GM12878 (cell line): ENCODE results near the gene LRP1B. TPM values are rescaled to one million over a fixed set of nuclear protein-coding genes. Genes with fewer than 3 reads are reported as not detected.

Source experiments
- ATAC-seq: fragments of 200-7000 bp; cut with Tn5 transposase; 3 replicates; pipeline ENCODE4 v1.9.1; 2020; ENCODE audit warnings: mild to moderate bottlenecking, moderate library complexity
- BruUV-seq: library from RNA; stranded (reverse); fragments of 400-500 nt; replicated peaks from 2 replicates; lab custom pipeline; 2021; lab: Mats Ljungman, UMichigan
- CTCF ChIA-PET: fragments of 300-600 bp; sonication (Branson Sonifier 250); formaldehyde crosslinking; extraction: SDS; loops from one replicate; lab custom pipeline; 2021; ENCODE audit warnings: inconsistent platforms; lab: Yijun Ruan, JAX
- POLR2A ChIA-PET: fragments of 350-600 bp; formaldehyde crosslinking; extraction: SDS; loops from one replicate; lab custom pipeline; 2021; ENCODE audit warnings: inconsistent platforms; lab: Charles Lee
- RAD21 ChIA-PET: fragments of 300-600 bp; sonication (Branson Sonifier 250); formaldehyde crosslinking; loops from one replicate; lab custom pipeline; 2023; ENCODE audit warnings: antibody characterized with exemption; ENCODE audit not compliant: unreplicated experiment; lab: Charles Lee
- SMC1A ChIA-PET: fragments of 300-600 bp; sonication (Branson Sonifier 250); formaldehyde crosslinking; loops from one replicate; lab custom pipeline; 2023; ENCODE audit not compliant: unreplicated experiment, uncharacterized antibody; lab: Charles Lee
- DNase-seq: peaks from one replicate; pipeline ENCODE4 v3.0.0-alpha.2; 2011; ENCODE audit warnings: low read depth, low spot score
- FAIRE-seq: peaks from 3 replicates; lab custom pipeline; 2011; peaks lifted over from hg19 to GRCh38; lab: Jason Lieb, UNC
- H2AFZ ChIP-seq: 2 replicates; pipeline ENCODE4 v1.6.0; 2011; ENCODE audit warnings: low read depth, low read length, control low read depth; ENCODE audit not compliant: control insufficient read depth
- H3K27ac ChIP-seq: 2 replicates; pipeline ENCODE4 v1.5.1; 2011; ENCODE audit warnings: control low read depth; ENCODE audit not compliant: control insufficient read depth, insufficient read depth
- H3K27me3 ChIP-seq, 2 experiments: replicated peaks in 1 of 2; 2 replicates each; pipeline versions ENCODE4 v1.6.0 to v1.6.1; 2011; ENCODE audit warnings: low read length in 1 of 2; ENCODE audit not compliant: control insufficient read depth in 2 of 2, insufficient read depth in 2 of 2
- H3K36me3 ChIP-seq, 2 experiments: 2 replicates each; pipeline ENCODE4 v1.5.1; 2011; ENCODE audit warnings: low read length in 1 of 2; ENCODE audit not compliant: control insufficient read depth in 2 of 2, insufficient read depth in 2 of 2
- H3K4me1 ChIP-seq: 2 replicates; pipeline ENCODE4 v1.6.1; 2011; ENCODE audit warnings: mild to moderate bottlenecking, low read length, moderate library complexity, mixed read lengths; ENCODE audit not compliant: control insufficient read depth, insufficient read depth
- H3K4me2 ChIP-seq: 2 replicates; pipeline ENCODE4 v1.6.0; 2011; ENCODE audit warnings: control low read depth; ENCODE audit not compliant: control insufficient read depth, insufficient read depth
- H3K4me3 ChIP-seq: fragments of 200-600 bp; sonication (generic); 2 replicates; pipeline ENCODE4 v1.5.1; 2016
- H3K79me2 ChIP-seq: 2 replicates; pipeline ENCODE4 v1.6.0; 2011; ENCODE audit warnings: low read length; ENCODE audit not compliant: control insufficient read depth, insufficient read depth
- H3K9ac ChIP-seq: 2 replicates; pipeline ENCODE4 v1.8.0; 2011; ENCODE audit warnings: low read length, control low read depth, mixed read lengths; ENCODE audit not compliant: control insufficient read depth, insufficient read depth
- H3K9me3 ChIP-seq: replicated peaks from 3 replicates; pipeline ENCODE4 v1.5.1; 2011; ENCODE audit warnings: mild to moderate bottlenecking, low read length; ENCODE audit not compliant: control insufficient read depth, insufficient read depth
- H4K20me1 ChIP-seq: 2 replicates; pipeline ENCODE4 v1.6.0; 2011; ENCODE audit not compliant: control insufficient read depth, insufficient read depth
- BCL11A ChIP-seq: IDR thresholded peaks from 2 replicates; pipeline ENCODE4 v1.6.1; 2011; ENCODE audit warnings: low read depth, low read length
- CBX5 ChIP-seq: sonication (generic); IDR thresholded peaks from 2 replicates; pipeline ENCODE4 v1.6.1; 2016; ENCODE audit warnings: low read depth, moderate library complexity, mild to moderate bottlenecking, inconsistent platforms
- CEBPZ ChIP-seq: fragments of 150-350 bp; IDR thresholded peaks from 2 replicates; pipeline ENCODE4 v1.6.1; 2016; ENCODE audit warnings: low read depth, low read length
- CREM ChIP-seq: IDR thresholded peaks from 2 replicates; pipeline ENCODE4 v1.6.1; 2014; ENCODE audit warnings: antibody characterized with exemption, low read depth
- NFXL1 ChIP-seq: fragments of 450-650 bp; IDR thresholded peaks from 2 replicates; pipeline ENCODE4 v1.6.1; 2017; ENCODE audit warnings: antibody characterized with exemption, mild to moderate bottlenecking, borderline replicate concordance
- RB1 ChIP-seq: fragments of 450-650 bp; formaldehyde crosslinking; IDR thresholded peaks from 2 replicates; pipeline ENCODE4 v1.6.1; 2017; ENCODE audit warnings: mild to moderate bottlenecking, borderline replicate concordance
- RELA ChIP-seq: fragments of 450-650 bp; IDR thresholded peaks from 2 replicates; pipeline ENCODE4 v1.8.0; 2014; ENCODE audit warnings: borderline replicate concordance; ENCODE audit not compliant: partially characterized antibody
- RFX5 ChIP-seq: IDR thresholded peaks from 2 replicates; pipeline ENCODE4 v1.6.1; 2011; ENCODE audit warnings: low read depth, low read length, improper control_type of control experiment
- SPI1 ChIP-seq: IDR thresholded peaks from 2 replicates; pipeline ENCODE4 v1.6.1; 2011; ENCODE audit warnings: low read depth, mild to moderate bottlenecking, low read length, moderate library complexity, borderline replicate concordance; ENCODE audit not compliant: insufficient read depth
- ZBTB11 ChIP-seq: fragments of 450-650 bp; formaldehyde crosslinking; IDR thresholded peaks from 2 replicates; pipeline ENCODE4 v1.5.0; 2022; ENCODE audit warnings: mild to moderate bottlenecking, missing genetic modification characterization
- ZNF592 ChIP-seq: fragments of 450-650 bp; IDR thresholded peaks from 2 replicates; pipeline ENCODE4 v1.6.1; 2017; ENCODE audit warnings: mild to moderate bottlenecking, moderate library complexity
- WGBS: methylation state at CpG from one replicate; pipeline ENCODE4 v1.1.6; 2016; ENCODE audit warnings: low lambda C conversion rate; ENCODE audit not compliant: insufficient replicate concordance, insufficient coverage; ENCODE audit errors: missing lambda C conversion rate; 5-methylcytosine and 5-hydroxymethylcytosine counted together
- in situ Hi-C: fragments of 300-500 bp; cut with MboI; formaldehyde crosslinking; loops from 9 replicates; pipeline ENCODE4 v1.14.3; 2018; ENCODE audit warnings: mixed read lengths
- intact Hi-C: fragments of 100-400 bp; cut with micrococcal nuclease; formaldehyde crosslinking; loops from one replicate; pipeline ENCODE4 v1.14.2; 2022; ENCODE audit not compliant: unreplicated experiment
- polyA plus RNA-seq, 11 experiments: library from polyadenylated mRNA; depleted of rRNA in 4 of 11; unstranded in 6 of 11; stranded (reverse) in 5 of 11; fragments of >200 nt; fragmentation: Nextera tagmentation in 4 of 11; fragmentation: Illumina TruSeq in 1 of 11; extraction: Ambion mirVana in 4 of 11; extraction: Trizol in 1 of 11; gene quantifications; 1 replicate in 1 of 11; 2 replicates in 10 of 11; pipeline versions ENCODE4 v1.2.1 to v1.2.3, GENCODE V29; 2011 to 2016; ENCODE audit warnings: inconsistent platforms in 2 of 11, missing spikeins in 2 of 11, low read depth in 1 of 11
- total RNA-seq, 4 experiments: library from RNA; depleted of rRNA in 3 of 4; stranded (reverse); fragments of >200 nt in 3 of 4; fragmentation: Illumina TruSeq in 1 of 4; extraction: Trizol in 1 of 4; gene quantifications; 2 replicates each; pipeline versions ENCODE4 v1.2.1 to v1.2.3, GENCODE V29; 2013 to 2021

Gene LRP1B
- total and polyA plus RNA-seq, 10 of the 15 experiments (the other 5 are each of a cell fraction or from before 2014, with no cell fraction given) = under 0.01 to 0.06 (median 0.03) TPM; not detected in 5

- no TSS peak for BruUV-seq
- H3K27ac ChIP-seq = no peak overlapping the region
- ChIA-PET POLR2A (no interaction called here), CTCF (no interaction called here), RAD21 (no interaction called here), SMC1A (no interaction called here)
- ATAC-seq (no peak), FAIRE-seq (no peak), DNase-seq (no peak)
- H2AFZ ChIP-seq = no peak overlapping the region
- no peaks in the 10 kb centered on the region for H3K79me2 ChIP-seq
- H3K36me3 ChIP-seq = no peaks in the 10 kb centered on the region
- no peaks in the 10 kb centered on the region for H4K20me1 ChIP-seq
- no peak overlapping the region for H3K9ac ChIP-seq
- H3K4me1 ChIP-seq = no peaks in the 10 kb centered on the region
- no peaks in the 10 kb centered on the region for H3K27me3 ChIP-seq
- in situ Hi-C loops (no loop called here), intact Hi-C loops (no loop called here)
- no peak overlapping the region for H3K4me3 ChIP-seq
- H3K9me3 ChIP-seq = no peaks in the 10 kb centered on the region
- H3K4me2 ChIP-seq = no peak overlapping the region
- WGBS = 36% methylated on average over 6 of the region's 6 CpGs
- TF ChIP-seq BCL11A (no peak), CBX5 (no peak), ZNF592 (no peak), RFX5 (no peak), CREM (no peak), CEBPZ (no peak), SPI1 (no peak), NFXL1 (no peak), RELA (no peak), RB1 (no peak), ZBTB11 (CRISPR knock-in tag) (no peak)
These were observed 1927.5 kb downstream of the LRP1B start for GRCh38 chr2:140203347-140203746.
